Colon (tissue), 2 donors: Measurements from ENCODE around the gene DPP3.
"Not testable (repeated sequence)": the region's sequence is repeated elsewhere in the genome, so short reads cannot be mapped to it uniquely, and the experiment has no call there.

ENCODE experiments used
- FAIRE-seq: peaks from 2 replicates; lab custom pipeline; 2012; peaks lifted over from hg19 to GRCh38; lab: Jason Lieb, UNC
- donor health status: control.
- donor health status: control.

The DPP3 gene, protein sequence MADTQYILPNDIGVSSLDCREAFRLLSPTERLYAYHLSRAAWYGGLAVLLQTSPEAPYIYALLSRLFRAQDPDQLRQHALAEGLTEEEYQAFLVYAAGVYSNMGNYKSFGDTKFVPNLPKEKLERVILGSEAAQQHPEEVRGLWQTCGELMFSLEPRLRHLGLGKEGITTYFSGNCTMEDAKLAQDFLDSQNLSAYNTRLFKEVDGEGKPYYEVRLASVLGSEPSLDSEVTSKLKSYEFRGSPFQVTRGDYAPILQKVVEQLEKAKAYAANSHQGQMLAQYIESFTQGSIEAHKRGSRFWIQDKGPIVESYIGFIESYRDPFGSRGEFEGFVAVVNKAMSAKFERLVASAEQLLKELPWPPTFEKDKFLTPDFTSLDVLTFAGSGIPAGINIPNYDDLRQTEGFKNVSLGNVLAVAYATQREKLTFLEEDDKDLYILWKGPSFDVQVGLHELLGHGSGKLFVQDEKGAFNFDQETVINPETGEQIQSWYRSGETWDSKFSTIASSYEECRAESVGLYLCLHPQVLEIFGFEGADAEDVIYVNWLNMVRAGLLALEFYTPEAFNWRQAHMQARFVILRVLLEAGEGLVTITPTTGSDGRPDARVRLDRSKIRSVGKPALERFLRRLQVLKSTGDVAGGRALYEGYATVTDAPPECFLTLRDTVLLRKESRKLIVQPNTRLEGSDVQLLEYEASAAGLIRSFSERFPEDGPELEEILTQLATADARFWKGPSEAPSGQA

GRCh38 chr11:66480117-66480938, at the start of gene DPP3:
Gene DPP3, plus strand, starts transcription at chr11:66480434. Its CDS starts 1,767 bp downstream, at chr11:66482201.
- FAIRE-seq: no peak

GRCh38 chr11:66431287-66431686, 48.9 kb upstream of the DPP3 start:
- not testable (repeated sequence) for FAIRE-seq

DNA sequence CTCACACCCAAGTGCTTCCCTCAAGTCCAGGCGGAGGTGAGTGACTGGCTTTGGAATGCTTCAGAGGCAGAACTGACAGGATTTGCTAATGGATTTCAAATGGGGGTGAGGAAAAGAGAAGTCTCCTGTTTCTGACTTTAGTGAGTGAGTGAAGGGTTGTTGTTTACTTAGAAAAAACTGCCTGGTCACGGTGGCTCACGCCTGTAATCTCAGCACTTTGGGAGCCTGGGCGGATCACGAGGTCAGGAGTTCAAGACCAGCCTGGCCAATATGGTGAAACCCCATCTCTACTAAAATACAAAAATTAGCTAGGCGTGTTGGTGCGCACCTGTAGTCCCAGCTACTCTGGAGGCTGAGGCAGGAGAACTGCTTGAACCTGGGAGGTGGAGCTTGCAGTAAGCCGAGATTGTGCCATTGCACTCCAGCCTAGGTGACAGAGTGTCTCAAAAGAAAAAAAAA, 48.3 kb upstream of the DPP3 start:
- not testable (repeated sequence) for FAIRE-seq

GRCh38 chr11:66432597-66432996, 47.6 kb upstream of the DPP3 start:
- no peak for FAIRE-seq

DNA sequence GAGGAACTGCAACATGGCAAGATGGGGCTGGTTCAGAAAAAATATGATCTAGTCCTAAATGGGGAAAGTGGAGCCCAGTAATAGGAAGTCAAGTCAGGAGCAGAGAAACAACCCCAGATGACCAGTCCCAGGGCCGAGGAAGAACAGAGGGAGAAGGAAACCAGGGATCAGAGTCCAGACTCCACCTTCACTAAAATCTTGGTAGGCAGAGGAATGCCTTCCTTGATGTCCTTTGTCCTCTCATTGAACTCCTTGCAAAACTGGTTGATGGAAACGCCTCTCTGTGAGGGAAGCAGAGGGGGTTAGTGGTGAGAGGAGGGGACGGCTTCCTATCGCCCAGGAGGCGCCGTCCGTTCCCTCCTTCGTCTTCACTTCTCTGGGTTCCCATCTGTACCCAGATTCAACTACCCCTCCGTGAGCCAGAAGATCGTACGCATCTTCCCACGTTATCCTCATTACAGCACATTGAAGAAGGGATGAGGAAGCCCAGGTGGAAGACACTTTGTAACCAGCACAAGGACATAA, 42.2 kb upstream of the DPP3 start:
- no peak for FAIRE-seq

- FAIRE-seq: no peak
Observed at GRCh38 chr11:66438504-66439466, 41.4 kb upstream of the DPP3 start, which contains the start of gene MRPL11. Gene MRPL11, minus strand, starts transcription at chr11:66438848. Its CDS starts 94 bp downstream, at chr11:66438754.

- not testable (repeated sequence) for FAIRE-seq
Observed at GRCh38 chr11:66440101-66440939, 39.9 kb upstream of the DPP3 start.

DNA sequence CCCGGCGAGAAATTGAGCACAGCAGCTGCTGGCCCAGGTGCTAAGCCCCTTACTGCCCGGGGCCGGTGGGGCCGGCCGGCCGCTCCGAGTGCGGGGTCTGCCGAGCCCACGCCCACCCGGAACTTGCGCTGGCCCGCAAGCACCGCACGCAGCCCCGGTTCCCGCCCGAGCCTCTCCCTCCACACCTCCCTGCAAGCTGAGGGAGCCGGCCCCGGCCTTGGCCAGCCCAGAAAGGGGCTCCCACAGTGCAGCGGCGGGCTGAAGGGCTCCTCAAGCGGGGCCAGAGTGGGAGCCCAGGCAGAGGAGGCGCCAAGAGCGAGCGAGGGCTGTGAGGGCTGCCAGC, 39.3 kb upstream of the DPP3 start:
- FAIRE-seq: not testable (repeated sequence)

DNA sequence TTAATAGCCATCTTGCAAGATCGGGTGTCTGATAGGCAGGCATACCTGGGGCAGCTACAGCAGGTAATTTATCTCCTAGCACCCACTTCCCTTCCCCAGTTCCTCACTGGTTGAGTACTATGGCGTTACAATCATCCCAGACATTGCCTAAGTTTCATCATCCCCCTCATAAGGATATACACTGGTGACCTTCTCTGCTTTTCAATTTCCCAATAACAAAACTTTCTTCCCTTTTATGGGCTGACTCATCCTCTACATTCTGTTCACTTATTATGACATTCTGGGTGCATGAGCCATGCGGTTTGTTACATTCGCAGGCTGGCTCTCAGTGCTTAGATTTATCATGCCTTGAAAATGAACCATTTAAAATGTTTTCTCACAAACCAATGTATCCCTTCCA, 36.6 kb upstream of the DPP3 start:
- no peak for FAIRE-seq

GRCh38 chr11:66447012-66447411, 33.2 kb upstream of the DPP3 start:
- no peak for FAIRE-seq

GRCh38 chr11:66448523-66448922, 31.7 kb upstream of the DPP3 start:
- no peak for FAIRE-seq

DNA sequence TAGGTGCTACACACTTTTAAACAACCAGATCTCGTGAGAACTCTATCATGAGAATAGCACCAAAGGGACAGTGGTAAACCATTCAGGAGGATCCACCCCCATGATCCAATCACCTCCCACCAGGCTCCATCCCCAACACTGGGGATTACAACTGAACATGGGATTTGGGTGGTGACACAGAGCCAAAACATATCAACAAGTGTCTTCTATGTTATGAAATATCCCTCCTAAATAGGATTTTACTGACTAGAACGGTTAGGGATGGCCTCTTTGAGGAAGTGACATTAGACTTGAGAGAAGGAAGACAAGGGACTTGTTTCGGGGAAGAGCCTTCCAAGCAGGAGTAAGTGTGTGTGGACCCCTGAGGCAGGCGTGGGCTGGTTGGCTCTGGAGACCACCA, 29.7 kb upstream of the DPP3 start:
- no peak for FAIRE-seq

DNA sequence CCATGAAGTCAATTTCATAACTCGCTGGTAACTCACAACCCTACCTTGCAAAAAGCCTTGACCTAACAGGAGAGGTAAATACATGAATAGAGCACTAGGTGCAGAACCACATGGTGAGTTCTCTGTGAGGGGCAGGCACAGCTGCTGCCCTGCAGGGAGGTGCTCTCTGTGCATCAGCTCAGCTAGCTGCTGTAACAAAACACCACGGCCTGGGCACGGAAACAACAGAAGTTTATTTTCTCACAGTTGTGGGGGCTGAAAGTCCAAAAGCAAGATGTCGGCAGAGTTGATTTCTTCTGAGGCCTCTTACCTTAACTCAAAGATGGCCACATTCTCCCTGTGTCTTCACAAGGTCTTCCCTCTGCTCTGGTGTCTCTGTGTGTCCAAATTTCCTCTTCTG, 28.6 kb upstream of the DPP3 start:
- FAIRE-seq: no peak

GRCh38 chr11:66454247-66454646, 26.0 kb upstream of the DPP3 start:
- no peak for FAIRE-seq

DNA sequence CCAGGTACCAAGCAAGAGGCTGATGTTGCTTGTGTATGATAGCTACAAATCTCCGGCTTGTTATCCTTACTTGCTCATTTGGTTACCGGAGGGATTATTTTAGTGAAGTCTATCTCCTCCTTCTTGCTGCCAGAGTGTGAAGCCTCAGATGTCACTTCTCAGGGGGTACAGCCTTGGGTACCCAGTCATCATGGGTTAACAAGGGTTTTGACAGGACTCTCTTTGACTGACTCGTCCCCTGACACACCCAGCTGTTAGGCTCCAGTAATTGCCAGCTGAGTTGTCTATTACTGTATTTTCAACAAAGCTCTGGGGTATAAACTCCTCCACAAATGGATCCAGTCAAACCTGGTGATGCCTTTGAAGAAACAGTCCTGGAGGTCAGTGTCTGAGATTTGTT, 25.4 kb upstream of the DPP3 start:
- FAIRE-seq: no peak

DNA sequence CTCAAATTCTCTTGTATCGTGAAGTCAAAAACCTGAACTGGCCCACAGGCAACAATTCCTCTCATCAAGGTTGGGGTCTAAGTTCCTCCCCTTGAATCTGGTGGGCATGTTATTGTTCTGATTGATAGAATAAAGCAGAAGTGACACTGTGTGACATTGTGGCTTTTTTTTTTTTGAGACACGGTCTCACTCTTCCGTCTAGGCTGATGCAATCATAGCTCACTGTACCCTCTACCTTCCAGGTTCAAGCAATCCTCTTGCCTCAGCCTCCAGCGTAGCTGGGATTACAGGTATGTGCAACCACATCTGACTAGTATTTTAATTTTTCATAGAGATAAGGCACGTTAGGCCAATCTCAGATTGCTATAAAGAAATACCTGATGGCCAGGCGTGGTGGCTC, 22.4 kb upstream of the DPP3 start:
- no peak for FAIRE-seq

GRCh38 chr11:66459138-66459778, 21.0 kb upstream of the DPP3 start:
- FAIRE-seq: no peak

DNA sequence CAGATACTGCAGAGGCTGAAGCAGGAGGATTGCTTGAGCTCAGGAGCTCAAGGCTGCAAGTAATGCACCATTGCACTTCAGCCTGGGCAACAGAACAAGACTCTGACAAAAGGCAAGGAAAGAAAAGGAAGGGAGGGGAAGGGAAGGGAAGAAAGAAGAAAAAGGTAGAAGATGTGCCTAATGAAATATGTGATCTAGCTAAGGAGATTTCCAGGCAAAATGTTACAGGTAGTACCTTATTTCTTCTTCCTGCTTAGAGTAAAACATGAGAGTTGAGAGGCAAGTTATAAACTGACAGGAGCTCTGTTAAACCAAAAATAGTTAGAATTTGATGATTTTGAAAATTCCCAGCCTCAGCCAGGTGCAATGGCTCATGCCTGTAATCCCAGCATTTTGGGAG, 18.2 kb upstream of the DPP3 start:
- no peak for FAIRE-seq

DNA sequence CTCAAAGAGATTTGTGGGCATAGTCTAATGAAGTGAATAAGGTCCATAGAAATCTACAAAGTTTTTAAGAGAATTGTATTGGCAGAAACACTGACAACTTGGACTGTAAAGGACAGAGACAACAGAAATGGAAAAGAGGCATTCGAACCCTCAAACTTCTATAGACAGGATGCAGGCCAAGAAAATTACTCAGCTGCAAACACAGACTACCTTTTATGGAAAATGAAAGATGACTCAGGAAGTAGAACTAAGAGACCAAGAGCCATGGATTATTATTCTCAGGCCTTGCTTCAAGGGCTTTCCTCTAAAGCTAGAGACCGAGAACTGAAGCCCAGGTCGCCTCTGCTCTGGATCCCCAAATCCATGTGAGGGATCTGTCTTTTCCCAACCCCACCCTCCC, 17.3 kb upstream of the DPP3 start:
- FAIRE-seq: no peak

- not testable (repeated sequence) for FAIRE-seq
Observed at GRCh38 chr11:66464116-66464515, 16.1 kb upstream of the DPP3 start.
